Activated CD4-positive, alpha-beta T cell treated with anti-CD3 and anti-CD28 coated beads, Interleukin-2, amount 50 U/mL, for 24 hours (primary cell): ENCODE measurements around the gene IL17B.

ENCODE experiments used
- DNase-seq, 2 donors: peaks; one replicate each; pipeline ENCODE4 v3.0.0-alpha.2; 2020; ENCODE audit warnings: low read depth in 1 of 2, low spot score in 1 of 2

IL17B gene, protein sequence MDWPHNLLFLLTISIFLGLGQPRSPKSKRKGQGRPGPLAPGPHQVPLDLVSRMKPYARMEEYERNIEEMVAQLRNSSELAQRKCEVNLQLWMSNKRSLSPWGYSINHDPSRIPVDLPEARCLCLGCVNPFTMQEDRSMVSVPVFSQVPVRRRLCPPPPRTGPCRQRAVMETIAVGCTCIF

DNA sequence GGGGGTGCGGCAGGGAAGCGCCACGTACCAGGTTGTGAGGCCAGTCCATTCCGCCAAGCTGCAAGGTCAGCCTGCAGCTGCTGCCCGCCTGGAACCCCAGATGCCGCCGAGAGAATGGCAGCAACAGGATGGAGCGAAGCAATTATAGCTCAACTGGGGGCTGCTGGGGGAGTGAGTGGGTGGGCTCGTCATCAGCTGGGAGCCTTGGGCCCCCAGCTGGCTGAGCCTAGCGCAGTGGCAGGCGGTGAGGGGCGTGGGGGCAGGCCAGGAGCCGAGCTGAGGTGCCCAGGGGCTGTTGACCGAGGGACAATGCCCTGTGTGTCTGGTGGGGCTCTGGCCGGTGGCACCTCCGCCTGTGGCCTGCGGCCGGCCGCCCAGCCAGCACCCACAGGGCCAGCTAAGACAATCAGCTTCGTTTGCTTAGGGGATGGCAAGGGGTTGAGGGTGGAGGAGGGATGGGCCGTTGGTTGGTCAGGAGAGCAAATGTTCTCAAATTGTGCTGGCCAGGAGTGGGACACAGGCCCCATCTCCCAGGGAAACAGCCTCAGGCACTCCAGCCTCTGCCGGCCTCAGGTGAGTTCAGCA is at the start of gene IL17B:
TSS of gene IL17B (minus strand) at position 116 of the 585 bp plus-strand sequence. CDS start at position 49, 67 bp downstream.
- DNase-seq = no peak

GRCh38 chr5:149428032-149428431 is 48.9 kb upstream of the IL17B start:
- no peak for DNase-seq

- no peak for DNase-seq
These were observed 48.3 kb upstream of the IL17B start for GRCh38 chr5:149427374-149427773.

DNA sequence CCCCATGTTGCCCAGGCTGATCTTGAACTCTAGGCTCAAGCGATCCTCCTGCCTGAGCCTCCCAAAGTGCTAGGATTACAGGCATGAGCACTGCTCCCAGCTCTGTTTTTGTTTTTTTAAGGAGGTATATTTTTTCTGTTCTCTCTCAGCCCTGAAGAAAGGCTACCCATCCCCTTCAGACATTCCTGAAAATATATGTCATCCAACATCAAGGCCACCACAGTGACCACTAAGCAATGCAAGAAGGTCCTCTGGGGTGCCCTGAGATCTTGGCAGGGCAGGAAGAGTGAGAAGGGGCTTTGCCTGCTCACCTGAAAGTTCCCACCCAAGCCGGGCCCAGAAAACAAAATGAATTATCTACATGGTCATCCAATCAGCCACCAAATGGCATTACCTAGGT is 47.8 kb upstream of the IL17B start:
- DNase-seq = no peak

DNA sequence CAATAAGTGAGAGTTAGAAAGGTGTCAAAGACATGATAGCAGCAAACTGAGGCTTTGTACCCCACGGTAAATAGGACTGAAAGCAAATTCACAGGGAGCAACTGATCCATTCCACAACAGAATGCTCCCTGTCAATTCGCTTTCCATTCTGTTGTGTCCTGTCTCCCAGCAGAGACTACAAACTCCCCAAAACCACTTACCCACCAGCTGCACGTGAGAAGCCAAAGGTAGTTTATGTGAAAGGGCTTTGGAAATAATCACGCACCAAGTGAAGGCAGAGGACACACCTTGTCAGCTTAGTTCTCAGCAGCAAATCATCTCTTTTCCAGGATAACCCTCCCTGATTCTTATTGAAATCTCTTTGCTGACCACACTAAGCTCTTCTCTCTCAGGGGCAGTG is 46.6 kb upstream of the IL17B start:
- no peak for DNase-seq

DNA sequence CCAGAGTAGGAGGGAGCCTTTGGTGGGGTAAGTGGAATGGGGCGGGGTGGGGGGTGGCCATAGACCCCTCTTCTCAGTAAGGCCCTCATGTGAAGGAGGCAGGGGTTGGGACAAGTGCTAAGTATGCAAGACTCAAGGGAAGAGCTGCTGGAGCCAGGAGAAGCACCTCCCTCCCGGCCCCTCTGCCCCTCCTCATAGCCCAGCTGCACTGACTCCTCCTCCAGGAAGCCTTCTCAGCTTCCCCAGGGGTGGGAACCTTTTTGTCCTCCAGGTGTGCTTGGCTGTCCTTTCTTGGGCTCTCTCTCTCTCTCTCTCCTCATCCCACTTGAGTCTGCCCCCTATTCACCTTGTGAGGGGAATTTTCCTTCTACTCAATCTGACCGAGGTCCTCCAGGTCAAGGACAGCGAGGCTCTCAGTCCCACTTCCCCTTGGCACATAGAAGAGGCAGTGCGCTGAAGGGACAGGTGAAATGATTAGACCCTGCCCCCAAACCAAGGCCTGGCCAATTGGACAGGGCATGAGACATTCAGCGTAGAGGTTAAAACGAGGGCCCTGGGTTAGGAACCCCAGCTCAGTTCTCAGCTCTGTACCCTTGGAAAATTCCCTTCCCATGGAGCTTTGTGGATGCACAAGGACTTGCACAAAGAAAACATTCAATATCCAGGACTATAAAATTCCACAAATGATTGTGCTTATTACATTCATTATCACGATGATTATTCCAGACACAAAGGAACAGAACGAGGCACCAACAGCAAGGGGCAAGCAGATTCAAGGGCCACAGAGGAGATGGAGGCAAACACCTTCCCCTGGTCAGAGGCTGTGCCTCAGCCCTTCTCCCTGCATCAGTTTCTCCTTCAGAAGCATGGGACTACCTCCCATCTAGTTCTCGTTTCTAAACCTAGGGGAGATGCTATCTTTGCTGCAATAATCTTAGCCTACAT is 45.6 kb upstream of the IL17B start:
- DNase-seq = no peak

GRCh38 chr5:149423794-149424268 is 44.7 kb upstream of the IL17B start:
- no peak for DNase-seq

DNA sequence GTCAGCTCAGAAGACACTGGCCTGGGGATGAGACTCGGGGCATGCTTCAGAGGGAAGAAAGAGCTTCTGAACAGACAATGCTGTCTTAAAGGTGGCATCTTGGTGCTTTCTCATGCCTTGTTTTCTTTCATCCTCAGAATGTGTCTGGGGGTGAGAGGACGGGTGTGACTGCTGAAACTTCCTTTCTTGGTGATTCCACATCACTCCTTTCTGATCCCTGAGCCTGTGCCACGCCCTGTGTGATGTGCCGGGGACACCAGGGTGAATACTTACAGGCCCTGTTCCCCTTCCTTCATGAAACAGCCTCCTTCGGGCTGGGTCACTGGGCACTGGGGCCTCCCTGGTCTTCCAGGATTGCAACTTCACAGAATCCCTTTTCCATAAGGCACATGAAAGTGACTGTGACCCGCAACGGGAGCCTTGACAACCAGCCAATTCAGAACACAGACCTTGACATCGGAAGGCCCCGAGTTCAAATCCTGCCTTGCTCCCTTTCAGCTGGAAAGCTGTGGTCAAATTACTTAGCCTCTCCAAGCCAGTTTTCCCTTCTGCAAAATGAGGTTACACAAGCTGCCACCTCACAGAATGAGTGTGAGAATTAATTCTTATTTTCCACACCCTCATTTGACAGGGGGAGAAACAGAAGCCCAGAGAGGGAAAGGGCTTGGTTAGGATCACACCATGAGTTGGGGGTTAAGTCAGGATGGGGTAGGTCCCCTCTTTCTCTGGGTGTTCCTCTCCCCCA is 44.1 kb upstream of the IL17B start:
- no peak for DNase-seq

DNA sequence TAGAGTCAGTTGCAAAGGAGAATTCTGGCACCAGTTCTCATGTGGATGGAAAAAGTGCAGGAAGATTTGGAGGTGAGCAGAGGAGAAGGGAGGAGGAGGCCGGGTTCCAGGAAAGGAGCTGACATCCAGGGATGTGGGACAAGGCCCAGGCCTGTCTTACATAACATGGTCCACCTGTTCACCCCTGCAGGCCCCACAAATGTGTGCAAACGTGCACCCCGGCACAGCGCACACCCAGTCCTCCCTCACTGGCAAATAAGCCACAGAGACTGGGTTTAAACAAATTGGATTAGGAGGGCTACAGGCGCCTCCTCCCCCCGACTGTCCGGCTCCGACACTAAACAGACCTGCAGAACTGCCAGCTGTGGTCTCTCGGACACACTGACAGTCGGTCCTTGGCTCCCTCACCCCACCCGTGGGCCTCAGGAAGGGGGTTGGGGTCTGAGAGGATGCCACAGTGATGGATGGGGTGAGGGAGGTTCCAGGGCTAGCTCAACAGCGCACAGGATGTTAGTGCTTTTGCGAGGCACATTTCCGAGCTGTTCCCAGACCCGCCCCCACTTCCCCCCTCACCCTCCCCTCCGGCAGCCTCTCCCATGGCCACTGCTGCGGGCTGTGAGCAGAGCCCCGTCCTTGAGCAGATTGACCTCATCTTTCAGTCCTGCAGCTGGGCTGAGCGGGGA is 43.4 kb upstream of the IL17B start:
- DNase-seq = no peak

GRCh38 chr5:149421834-149422233 is 42.7 kb upstream of the IL17B start:
- DNase-seq = no peak

GRCh38 chr5:149421372-149421685 is 42.2 kb upstream of the IL17B start:
- no peak for DNase-seq

GRCh38 chr5:149420545-149421371 is 41.7 kb upstream of the IL17B start:
- DNase-seq = no peak

- DNase-seq = no peak
These were observed 40.9 kb upstream of the IL17B start for GRCh38 chr5:149419859-149420544.

- DNase-seq = no peak
These were observed 40.4 kb upstream of the IL17B start for GRCh38 chr5:149419532-149419858.

- no peak for DNase-seq
These were observed 39.9 kb upstream of the IL17B start for GRCh38 chr5:149418910-149419531.

DNA sequence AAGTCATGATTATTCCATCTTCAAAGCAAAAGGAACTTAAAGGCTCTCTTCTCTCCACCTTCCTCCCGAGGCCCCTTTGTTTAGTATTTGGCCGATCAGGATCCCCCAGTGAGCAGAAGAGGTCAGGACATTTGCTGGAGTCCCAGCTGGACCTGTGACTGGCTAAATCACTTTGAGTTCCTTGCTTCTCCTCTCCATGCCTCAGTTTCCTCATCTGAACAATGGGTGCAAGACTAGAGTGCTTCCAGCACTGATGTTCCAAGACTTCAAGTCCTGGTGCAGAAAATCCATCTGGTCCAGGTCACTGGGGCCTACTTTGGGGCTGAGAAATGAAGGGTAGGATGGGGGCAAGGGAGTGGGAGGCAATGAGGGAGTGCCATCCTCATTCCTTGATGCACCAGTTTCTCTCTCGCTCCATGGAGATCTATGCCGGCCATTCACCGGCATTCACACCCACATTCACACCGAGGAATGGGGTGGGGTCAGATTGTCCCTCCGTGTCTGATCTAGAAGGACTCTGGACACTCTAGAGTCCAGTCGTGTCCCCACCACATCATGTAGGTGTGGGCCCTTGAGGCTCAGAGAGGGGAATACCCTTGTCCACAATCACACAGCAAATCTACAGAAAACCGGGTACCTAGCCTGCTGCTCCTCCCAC is 38.7 kb upstream of the IL17B start:
- DNase-seq = no peak

- DNase-seq = no peak
These were observed 38.1 kb upstream of the IL17B start for GRCh38 chr5:149416987-149417710.
